Kidney tubule cell (primary cell): ENCODE data around the gene PIK3CD.
"Not testable (repeated sequence)": the region's sequence is repeated elsewhere in the genome, so short reads cannot be mapped to it uniquely, and the experiment has no call there.

Experiments used
- DNase-seq: peaks from one replicate; pipeline ENCODE4 v3.0.0-alpha.2; 2018; ENCODE audit warnings: low spot score

The PIK3CD gene

DNA sequence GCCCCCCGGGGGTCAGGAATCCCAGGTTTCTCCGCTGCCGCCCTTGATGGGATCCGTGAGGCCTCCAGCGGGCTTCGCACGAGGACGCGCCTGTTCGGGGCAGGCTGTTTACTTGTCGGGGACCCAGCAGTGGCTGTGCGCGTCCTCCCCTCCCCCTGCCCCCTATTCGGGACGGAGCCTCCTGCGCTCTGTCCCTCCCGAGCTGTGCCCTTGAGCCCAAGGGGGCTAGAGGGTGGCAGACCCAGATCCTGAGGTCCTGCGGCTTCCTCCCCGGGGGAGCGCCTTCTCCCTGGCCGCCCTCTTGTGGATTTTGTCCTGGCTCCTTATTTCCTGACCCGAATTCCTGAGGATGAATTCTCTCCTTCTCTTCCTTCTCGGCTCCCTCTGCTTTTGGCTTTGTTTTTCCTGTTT lies 38.4 kb downstream of the PIK3CD start:
- DNase-seq = peak; percentile 49

DNA sequence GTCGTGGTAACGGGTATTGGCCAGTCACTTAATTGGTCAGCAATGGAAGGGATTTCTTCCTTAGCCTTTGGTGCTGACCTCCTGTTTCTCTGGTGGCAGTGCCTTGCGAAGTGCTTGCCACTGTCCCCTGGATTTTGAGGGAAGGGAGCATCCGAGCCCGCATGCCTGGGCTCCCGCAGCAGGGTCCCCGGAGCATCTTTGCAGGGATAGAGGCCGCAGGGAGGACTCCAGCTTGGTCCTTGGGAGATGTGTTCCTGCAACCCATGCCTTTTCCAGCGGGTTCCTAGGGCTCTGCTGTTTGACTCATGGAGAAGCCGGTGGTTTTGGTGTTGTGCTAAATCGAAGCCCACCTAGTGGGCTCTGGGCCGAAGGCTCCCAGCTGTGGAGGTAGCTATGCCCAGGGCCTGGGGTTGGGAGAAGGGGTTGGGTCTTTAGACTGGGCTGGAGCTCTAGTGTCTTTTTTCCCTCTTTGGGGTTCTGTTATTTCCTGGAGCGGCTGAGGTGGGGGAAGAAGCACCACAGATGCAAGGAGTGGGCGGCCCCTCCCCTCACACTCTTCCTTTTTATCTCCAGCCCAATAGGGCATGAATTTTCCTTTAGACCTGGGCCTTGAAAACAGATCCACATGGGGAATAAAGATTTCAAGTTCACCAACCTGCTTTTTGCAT lies 39.0 kb downstream of the PIK3CD start:
- DNase-seq = no peak

DNA sequence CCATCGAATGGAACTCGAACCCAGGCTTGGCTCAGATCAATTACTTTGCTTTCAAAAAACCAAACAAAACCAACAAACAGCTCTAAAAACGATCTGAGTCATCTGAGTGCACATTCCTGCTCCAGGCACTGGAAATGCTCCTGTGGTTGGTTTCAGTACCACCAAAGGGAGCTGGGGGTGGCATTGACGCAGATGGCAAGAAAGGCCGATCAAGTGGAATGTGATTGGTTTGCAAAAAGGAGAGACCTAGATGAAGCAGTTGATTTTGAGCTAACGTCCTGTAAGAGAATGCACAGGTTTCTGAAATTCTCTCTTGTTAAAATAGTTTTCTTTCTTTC lies 39.5 kb downstream of the PIK3CD start:
- peak; percentile 70 for DNase-seq

DNA sequence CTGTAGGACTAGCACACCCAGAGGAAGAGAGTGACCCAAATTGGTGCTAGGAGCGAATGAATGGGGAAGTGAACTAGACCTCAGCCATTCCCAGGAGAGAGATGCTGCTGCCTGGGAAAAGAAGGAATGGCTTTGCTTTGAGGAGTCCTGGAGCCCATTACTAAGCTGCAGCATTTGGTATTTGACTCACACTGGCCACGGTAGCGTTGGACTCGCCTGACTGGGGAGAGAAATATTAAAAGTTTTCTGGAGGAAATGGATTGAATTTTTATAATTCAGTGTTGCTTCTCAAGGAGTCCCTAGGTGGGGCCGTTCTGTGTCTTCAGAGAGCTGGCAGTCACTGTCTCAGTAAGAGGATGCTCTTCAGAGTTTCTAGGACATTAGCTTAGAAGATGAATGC lies 40.2 kb downstream of the PIK3CD start:
- peak; percentile 34 for DNase-seq

- DNase-seq = peak; percentile 50
These were observed 45.3 kb downstream of the PIK3CD start for GRCh38 chr1:9696793-9697192.

DNA sequence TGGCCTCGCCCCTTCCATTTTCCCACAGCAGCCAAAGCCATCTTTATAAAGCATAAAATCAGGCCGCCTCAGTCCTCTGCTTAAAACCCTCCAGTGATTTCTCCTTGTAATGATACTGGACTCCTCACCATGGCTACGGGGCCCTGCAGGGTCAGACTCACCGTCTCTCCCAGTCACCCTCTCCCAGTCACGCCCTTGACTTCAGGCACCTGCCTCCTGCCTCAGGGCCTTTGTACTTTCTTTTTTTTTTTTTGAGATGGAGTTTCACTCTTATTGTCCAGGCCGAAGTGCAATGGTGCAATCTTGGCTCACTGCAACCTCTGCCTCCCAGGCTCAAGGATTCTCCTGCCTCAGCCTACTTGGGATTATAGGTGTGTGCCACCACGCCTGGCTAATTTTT lies 47.8 kb downstream of the PIK3CD start:
- peak; percentile 82 for DNase-seq

GRCh38 chr1:9700340-9700739 lies 48.8 kb downstream of the PIK3CD start:
- peak; percentile 98 for DNase-seq

GRCh38 chr1:9701665-9702064 lies 50.1 kb downstream of the PIK3CD start:
- DNase-seq = peak; percentile 24

GRCh38 chr1:9703165-9703509 lies 51.6 kb downstream of the PIK3CD start:
- DNase-seq = no peak

DNA sequence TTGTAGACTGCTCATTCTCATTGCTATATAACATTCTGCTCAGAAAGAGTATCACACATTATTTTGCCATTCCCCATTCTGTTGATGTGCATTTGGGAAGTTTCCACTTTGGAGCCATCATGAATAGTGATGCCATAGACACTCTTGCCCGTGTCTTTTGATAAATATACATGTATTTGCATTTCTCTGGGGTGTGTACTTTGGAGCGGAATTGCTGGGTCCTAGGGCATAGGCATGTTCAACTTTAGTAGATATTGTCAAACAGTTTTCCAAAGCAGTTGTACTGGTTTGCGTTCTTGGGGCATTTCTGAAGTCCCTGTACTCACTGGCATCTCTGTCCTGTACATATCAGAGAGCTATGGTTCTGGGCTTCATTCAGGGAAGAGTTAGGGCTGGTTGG lies 52.1 kb downstream of the PIK3CD start:
- DNase-seq = no peak

- peak; percentile 81 for DNase-seq
These were observed 54.0 kb downstream of the PIK3CD start for GRCh38 chr1:9705337-9706093.

DNA sequence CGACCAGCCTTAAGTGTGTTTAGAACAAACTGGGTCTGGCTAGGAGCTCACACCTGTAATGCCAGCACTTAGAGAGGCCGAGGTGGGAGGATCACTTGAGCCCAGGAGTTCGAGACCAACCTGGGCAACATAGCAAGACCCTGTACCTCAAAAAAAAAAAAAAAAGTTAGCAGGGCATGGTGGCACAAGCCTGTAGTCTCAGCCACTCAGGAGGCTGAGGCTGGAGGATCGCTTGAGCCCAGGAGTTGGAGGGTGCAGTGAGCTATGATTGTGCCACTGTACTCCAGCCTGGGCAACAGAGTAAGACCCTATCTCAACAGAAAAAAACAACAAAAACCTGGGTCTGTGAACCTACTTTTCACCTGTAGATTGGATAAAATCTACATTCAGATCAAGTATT lies 54.6 kb downstream of the PIK3CD start:
- DNase-seq = no peak

DNA sequence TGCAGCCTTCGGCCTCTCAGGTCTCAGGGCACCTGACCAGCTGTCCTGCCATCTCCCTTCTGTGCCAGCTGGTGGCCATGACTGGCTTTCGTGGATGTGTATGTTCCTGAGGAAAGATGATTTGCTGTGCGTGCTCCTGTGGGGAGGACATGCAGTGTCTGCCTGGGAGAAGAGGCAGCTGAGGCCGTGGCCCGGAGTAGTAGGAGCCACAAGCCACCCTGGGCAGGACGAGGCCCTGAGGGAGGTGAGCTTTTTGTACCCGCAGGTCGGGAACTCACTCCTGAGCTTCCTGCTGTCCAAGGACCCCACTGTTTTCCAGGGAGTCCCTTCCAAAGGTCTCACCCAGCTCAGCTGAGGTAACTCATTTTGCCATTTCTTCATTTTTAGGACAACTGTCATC lies 58.5 kb downstream of the PIK3CD start:
- no peak for DNase-seq

DNA sequence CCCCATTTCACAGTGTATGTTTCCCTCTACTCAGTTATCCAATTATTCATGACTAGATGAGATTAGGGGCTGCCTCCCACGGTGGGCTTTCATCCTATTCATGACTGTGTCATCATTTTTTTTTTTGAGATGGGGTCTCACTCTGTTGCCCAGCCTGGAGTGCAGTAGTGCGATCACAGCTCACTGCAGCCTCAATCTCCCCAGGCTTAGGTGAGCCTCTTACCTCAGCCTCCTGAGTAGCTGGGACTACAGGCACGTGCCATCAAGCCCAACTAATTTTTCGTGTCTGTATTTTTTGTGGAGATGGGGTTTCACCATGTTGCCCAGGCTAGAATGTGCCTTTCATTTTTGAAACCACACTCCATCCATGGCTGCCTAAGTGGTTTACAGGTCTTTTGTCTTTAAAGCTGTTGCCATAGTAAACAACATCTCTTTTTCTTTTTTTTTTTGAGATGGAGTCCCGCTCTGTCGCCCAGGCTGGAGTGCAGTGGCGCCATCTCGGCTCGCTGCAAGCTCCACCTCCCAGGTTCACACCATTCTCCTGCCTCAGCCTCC lies 60.0 kb downstream of the PIK3CD start:
- DNase-seq = no peak

GRCh38 chr1:9712767-9713166 lies 61.2 kb downstream of the PIK3CD start:
- not testable (repeated sequence) for DNase-seq

DNA sequence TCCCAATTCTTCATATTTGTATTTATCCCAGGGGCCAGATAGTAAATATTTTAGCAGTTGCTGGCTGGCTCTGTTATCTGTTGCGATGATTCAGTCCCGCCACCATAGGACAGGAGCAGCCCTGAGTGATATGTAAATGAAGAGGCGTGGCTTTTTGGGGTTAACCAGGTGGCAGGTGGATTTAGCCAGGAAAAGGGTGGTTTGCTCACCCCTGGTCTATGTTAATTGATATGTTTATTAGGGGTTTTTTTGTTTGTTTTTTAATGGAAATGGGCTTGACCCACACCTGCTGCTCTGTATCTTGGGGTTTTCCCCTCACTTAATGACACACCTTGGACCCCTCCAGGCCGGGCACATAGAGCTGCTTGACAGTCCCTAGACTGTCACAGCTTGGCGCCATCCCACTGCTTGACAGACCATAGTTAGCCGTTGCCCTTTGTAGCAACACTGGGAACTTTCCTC lies 62.8 kb downstream of the PIK3CD start:
- no peak for DNase-seq

GRCh38 chr1:9715536-9716226 lies 64.2 kb downstream of the PIK3CD start:
- DNase-seq = no peak

DNA sequence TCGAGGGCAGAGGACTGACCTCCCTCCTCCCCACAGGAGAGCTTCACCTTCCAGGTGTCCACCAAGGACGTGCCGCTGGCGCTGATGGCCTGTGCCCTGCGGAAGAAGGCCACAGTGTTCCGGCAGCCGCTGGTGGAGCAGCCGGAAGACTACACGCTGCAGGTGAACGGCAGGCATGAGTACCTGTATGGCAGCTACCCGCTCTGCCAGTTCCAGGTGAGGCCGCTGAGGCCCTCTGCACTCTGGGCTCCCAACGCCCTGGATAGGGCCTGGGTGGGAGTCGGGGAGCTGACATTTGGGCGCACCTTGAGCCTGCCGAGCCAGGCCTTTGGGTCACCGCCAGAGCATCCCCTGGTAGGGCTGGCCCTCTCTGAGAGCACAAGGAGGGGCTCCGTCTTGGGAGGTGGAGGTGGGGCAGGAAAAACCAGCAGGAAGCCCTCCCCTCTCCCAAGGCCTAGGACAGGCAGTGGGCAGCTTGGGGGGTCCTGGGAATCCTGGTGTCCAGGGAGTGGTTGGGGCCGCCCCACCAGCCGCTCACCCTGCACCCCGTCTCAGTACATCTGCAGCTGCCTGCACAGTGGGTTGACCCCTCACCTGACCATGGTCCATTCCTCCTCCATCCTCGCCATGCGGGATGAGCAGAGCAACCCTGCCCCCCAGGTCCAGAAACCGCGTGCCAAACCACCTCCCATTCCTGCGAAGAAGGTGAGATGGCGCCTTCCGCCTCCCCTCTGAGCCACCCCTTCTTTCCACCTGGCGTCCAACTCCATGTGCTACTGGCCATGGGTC lies 65.1 kb downstream of the PIK3CD start:
- DNase-seq = no peak

GRCh38 chr1:9717193-9718005 lies 65.9 kb downstream of the PIK3CD start:
- peak; percentile 53 for DNase-seq

GRCh38 chr1:9718006-9718680 lies 66.6 kb downstream of the PIK3CD start:
- no peak for DNase-seq
